ENCODE results near the gene NME4.
"Not testable (repeated sequence)": the region's sequence is repeated elsewhere in the genome, so short reads cannot be mapped to it uniquely, and the experiment has no call there.

Gene NME4

GRCh38 chr16:397736-398332, 835 bp downstream of the NME4 start:
- DNase-seq (ENCODE audit: low read depth, low spot score), result no peak

- no peak for DNase-seq (ENCODE audit: low read depth, low spot score)
These were observed 1.8 kb downstream of the NME4 start for GRCh38 chr16:398561-399339.

GRCh38 chr16:399340-400019, 2.5 kb downstream of the NME4 start:
- no peak for DNase-seq (ENCODE audit: low read depth, low spot score)

GRCh38 chr16:400061-400591, 3.1 kb downstream of the NME4 start:
- no peak for DNase-seq (ENCODE audit: low read depth, low spot score)

- peak; percentile 96 for DNase-seq (ENCODE audit: low read depth, low spot score)
These were observed 4.7 kb downstream of the NME4 start, which contains the start of gene DECR2 for GRCh38 chr16:401468-402348. Gene DECR2 (plus strand): TSS chr16:401885. CDS start chr16:401964, 79 bp downstream.

- DNase-seq (ENCODE audit: low read depth, low spot score), result no peak
These were observed 8.0 kb downstream of the NME4 start for GRCh38 chr16:404971-405486.

GRCh38 chr16:405548-406506, 8.8 kb downstream of the NME4 start:
- no peak for DNase-seq (ENCODE audit: low read depth, low spot score)

GRCh38 chr16:407253-407652, 10.3 kb downstream of the NME4 start:
- DNase-seq (ENCODE audit: low read depth, low spot score), result no peak

GRCh38 chr16:410516-411178, 13.6 kb downstream of the NME4 start:
- DNase-seq (ENCODE audit: low read depth, low spot score), result no peak

- no peak for DNase-seq (ENCODE audit: low read depth, low spot score)
These were observed 14.7 kb downstream of the NME4 start for GRCh38 chr16:411576-412265.

GRCh38 chr16:414395-415169, 17.6 kb downstream of the NME4 start:
- DNase-seq (ENCODE audit: low read depth, low spot score), result no peak

- DNase-seq (ENCODE audit: low read depth, low spot score), result not testable (repeated sequence)
These were observed 18.1 kb downstream of the NME4 start for GRCh38 chr16:415170-415498.

GRCh38 chr16:422179-422578, 25.2 kb downstream of the NME4 start:
- DNase-seq (ENCODE audit: low read depth, low spot score), result not testable (repeated sequence)

- no peak for DNase-seq (ENCODE audit: low read depth, low spot score)
These were observed 27.1 kb downstream of the NME4 start for GRCh38 chr16:424033-424622.

GRCh38 chr16:424623-425081, 27.7 kb downstream of the NME4 start:
- DNase-seq (ENCODE audit: low read depth, low spot score), result no peak

- DNase-seq (ENCODE audit: low read depth, low spot score), result peak; percentile 54
These were observed 28.2 kb downstream of the NME4 start, which contains the start of gene RAB11FIP3 for GRCh38 chr16:425082-425718. Gene RAB11FIP3 (plus strand): TSS chr16:425649. CDS start chr16:426007, 358 bp downstream.

GRCh38 chr16:425740-426114, 28.7 kb downstream of the NME4 start:
- DNase-seq (ENCODE audit: low read depth, low spot score), result no peak

Data from activated CD4-positive, CD25-positive, alpha-beta regulatory T cell treated with anti-CD3 and anti-CD28 coated beads, Interleukin-2, amount 50 U/mL, for 16 hours (primary cell).